Occipital lobe (tissue), 2 donors: ENCODE results near the gene YAP1. TPM values are rescaled to one million over a fixed set of nuclear protein-coding genes. Genes with fewer than 3 reads are reported as not detected.
"Not testable (repeated sequence)": the region's sequence is repeated elsewhere in the genome, so short reads cannot be mapped to it uniquely, and the experiment has no call there.

Experiments used
- DNase-seq: peaks from one replicate; lab custom pipeline; 2025; lab: John Stamatoyannopoulos, UW
- total RNA-seq: library from RNA; depleted of rRNA; stranded (reverse); fragments of >200 nt; gene quantifications from one replicate; pipeline ENCODE4 v1.2.3, GENCODE V29; 2014

Gene YAP1
- total RNA-seq, 1 donor from 2014 or later, result 18.7 TPM

- DNase-seq, result no peak
These were observed 129.2 kb downstream of the YAP1 start for GRCh38 chr11:102239448-102239847.

GRCh38 chr11:102239911-102240310, 129.7 kb downstream of the YAP1 start:
- DNase-seq, result no peak

GRCh38 chr11:102240502-102240901, 130.3 kb downstream of the YAP1 start:
- no peak for DNase-seq

GRCh38 chr11:102241026-102241425, 130.8 kb downstream of the YAP1 start:
- DNase-seq, result no peak

- DNase-seq, result no peak
These were observed 133.2 kb downstream of the YAP1 start for GRCh38 chr11:102243399-102243884.

- no peak for DNase-seq
These were observed 134.6 kb downstream of the YAP1 start for GRCh38 chr11:102244681-102245409.

DNA sequence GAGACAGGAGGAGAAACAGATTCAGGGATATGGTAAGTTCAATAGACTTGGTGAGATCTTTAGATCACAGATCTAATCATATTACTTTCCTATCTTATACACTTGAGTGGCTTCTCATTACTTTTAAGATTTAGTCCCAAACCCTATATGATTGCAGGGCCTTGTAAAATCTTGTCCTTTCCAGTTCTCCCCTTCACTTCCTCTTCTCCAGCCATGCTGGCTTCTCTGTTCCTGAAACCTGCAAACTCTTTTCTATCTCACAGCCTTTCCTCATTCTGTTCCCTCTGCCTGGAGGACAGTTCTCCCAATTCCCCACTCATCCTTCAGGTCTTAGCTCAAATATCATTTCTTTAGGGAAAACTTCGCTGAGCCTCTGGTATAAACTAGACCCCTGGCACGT, 141.2 kb downstream of the YAP1 start:
- DNase-seq, result no peak

- DNase-seq, result no peak
These were observed 142.2 kb downstream of the YAP1 start for GRCh38 chr11:102252339-102252891.

DNA sequence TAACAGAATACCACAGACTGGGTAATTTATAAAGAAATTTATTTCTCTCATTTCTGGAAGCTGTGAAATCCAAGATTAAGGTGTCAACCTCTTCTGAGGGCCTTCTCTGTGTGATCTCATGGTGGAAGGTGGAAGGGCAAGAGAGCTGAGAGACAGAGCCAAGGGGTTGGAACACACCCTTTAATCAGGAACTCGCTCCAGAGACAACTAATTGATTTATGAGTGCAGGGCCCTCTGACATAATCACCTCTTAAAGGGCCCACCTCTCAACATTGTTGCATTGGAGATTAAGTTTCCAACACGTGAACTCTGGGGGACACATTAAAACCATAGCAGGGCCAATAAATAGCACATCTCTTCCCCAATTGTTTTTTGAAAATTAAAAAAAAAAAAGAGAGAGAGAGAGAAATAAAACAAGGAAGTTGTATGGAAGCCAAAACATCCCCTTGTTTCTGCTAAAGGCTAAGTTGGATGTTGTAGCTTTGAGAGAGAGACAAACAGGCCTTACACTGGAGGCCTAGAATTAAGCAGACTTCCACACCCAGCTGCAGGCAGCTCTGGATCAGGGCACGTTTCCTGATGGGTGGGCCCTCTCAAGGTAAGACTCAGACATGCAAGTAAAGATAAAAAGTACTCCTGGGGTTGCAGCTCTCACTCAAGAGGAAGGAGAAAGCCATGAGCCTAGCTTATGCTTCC, 142.9 kb downstream of the YAP1 start:
- DNase-seq, result no peak

DNA sequence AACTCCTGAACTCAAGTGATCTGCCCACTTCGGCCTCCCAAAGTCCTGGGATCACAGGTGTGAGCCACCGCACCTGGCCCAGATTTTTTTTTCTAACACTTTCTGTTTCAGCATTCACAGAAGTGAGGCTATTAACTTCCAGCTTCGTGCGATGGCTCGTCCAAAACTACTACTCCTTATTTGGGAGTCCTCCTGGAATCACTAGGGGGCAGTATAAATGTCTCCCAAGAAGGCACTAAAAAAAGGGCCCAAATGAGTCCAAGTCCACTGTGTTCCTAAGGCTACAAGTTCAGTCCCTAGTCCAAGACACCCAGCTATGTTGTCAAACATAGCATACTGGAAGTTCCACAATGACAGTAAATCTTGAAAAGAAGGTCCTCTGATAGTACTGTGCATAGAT, 143.8 kb downstream of the YAP1 start:
- no peak for DNase-seq

GRCh38 chr11:102256251-102256650, 146.0 kb downstream of the YAP1 start:
- DNase-seq, result no peak

GRCh38 chr11:102260241-102260640, 150.0 kb downstream of the YAP1 start:
- DNase-seq, result no peak

DNA sequence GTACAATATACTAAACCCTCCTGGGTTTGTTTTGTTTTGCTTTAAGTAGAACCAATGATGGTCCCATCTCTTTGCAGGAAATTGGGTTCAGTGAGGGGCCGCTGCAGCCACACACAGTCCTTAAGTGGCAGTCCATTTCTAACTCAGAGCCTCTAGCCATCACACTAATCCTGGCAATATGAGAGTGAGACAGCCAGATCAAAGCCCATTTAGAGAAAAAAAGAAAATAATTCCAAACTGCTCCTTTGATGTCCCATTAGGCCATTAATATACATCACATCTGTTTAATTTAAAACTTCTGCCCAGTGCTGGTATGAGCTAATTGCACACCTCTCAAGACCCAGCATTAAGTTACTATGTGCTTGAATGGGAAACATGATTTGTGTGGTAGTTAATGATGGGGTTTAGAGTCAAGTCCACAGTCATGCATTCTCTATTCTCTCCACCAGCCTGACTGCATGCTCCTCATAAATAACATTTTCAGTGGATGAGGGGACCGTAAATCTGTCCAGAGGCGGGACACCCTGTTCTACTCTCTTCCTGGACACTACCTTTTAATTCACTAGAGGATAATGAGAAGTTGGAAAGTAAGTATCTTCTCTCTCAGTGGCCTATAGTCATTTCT, 153.2 kb downstream of the YAP1 start:
- DNase-seq, result no peak

GRCh38 chr11:102264704-102265103, 154.5 kb downstream of the YAP1 start:
- DNase-seq, result not testable (repeated sequence)

DNA sequence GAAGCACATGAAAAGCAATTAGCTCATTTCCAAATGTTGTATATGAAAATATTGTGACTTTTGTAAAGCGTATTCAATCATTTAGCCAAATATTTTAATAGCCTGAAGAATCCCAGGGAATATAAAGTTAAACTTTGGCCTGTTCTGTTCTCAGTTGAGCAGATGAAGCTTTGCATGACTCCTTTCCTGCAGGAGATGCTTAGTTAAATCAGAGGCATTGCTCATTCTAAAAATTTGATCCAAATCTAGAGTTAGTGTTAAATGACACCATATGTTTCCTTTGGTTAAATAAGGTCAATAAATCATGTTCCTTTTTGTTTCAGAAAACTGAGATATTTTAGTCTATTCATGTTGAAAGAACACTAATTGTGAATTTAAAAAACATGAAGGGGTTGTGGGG, 155.9 kb downstream of the YAP1 start:
- DNase-seq, result no peak

DNA sequence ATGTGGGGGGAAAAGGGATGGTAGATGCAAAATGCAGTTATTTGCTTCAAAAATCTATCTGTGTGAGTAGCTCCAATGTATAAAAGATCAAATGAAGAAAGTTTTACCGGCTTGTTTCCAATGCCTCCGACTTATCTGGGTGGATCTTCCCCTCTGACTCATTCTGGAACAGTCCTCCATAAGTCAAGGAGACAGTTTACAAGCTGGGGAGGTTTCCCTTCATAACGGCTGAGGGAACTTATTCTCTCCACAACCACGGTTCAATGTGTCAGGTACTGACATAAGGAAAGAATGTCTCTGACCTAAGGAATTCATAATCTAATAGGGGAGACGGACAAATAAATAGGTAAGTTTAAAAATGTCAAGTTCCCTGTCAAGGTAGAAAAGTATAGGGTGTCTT, 157.4 kb downstream of the YAP1 start:
- no peak for DNase-seq

- no peak for DNase-seq
These were observed 158.1 kb downstream of the YAP1 start for GRCh38 chr11:102268083-102268984.

DNA sequence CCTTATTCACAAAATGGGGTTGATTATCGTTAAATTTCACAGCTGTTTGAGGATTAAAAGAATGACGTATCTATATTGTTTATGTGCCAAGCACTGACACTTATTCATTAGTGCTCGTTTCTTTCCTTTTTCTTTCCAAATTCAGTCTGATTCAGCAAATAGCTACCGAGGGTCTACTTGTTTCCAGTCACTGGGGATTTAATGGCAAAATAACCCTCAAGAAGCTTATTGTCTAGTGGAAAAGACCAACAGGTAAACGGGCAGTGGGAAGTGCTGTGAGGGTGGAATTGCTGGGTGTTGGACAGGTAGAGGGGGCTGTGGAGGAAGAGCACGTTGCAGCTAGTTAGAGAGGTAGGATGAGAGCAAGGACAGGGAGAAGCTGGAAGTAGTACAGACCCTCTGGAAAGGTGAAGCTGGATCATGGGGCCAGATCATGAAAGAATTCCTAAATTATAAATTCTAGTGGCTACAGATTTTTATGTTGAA, 158.8 kb downstream of the YAP1 start:
- DNase-seq, result no peak

- DNase-seq, result no peak
These were observed 159.7 kb downstream of the YAP1 start for GRCh38 chr11:102269927-102270326.

DNA sequence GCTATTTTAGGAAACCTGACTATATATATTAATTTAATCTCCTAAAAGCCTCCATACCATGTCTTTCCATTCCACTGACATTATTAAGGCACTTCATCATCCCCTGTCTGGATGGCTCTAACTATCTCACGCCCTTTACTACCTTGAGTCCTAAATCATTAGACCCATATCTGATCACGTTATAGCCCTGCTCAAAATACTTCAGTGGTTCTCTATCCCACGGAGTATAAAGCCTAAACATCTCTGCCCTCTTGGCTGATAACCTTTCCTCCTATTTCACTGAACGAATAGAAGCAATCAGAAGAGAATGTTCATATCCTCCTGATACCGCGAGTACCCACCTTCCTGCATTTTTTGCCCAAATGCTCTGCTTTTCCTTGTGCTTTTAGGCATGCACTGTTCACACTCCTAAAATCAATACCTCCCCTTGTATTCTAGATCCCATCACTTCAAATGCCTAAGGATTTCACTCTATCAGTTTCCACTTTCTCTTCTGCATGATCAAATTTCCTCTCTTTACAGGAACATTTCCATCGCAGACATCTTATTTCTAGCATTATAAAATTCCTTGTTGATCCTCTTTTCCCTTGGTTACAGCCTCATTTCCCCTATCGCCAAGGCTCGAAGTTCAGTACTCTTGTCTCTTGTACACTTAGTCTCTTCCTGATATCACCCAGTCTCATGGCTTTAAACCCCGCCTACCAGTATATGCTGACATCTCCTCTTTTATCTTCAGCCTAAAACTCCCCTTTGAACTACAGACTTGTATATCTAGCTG, 162.0 kb downstream of the YAP1 start:
- DNase-seq, result no peak
